ENCODE measurements around the gene FKBP14. TPM values are rescaled to one million over a fixed set of nuclear protein-coding genes. Genes with fewer than 3 reads are reported as not detected.

FKBP14 gene
- total and polyA plus RNA-seq, 2 of the 8 experiments (the other 6 are each of a cell fraction or from before 2014, with no cell fraction given): 3.2 to 20.7 TPM

DNA sequence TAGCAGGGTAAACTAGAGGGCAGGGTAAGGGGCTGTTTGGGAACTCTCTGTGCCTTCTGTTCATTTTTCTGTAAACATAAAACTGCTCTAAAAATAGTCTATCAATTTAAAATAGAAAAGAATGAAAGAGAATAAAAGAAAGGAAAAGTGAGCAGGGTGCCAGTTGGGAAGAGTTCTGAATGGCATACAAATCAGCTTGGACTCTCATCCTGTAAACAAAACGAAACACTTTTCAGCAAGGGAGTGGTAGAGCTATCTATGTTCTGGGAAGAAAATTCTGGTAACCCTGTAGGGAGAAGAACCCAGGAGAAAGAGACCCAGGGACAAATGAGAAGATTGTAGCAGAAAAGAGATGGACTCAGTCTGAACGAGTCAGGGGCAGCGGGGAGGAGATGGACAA, 61.5 kb downstream of the FKBP14 start:
- no peak overlapping the region for H3K4me3 ChIP-seq (ENCODE audit: extremely low read depth in 1 of 4, insufficient read depth in 2 of 4, low read depth in 3 of 4, low read length in 4 of 4)
- no peak overlapping the region for H2BK5ac ChIP-seq (ENCODE audit: low read depth, low read length)
- FAIRE-seq (no peak), DNase-seq (ENCODE audit: low read depth in 1 of 2, low spot score in 2 of 2) (no peak)
- no peaks in the 10 kb centered on the region for H3K27me3 ChIP-seq (replicated peaks in 1 of 4; ENCODE audit: control insufficient read depth in 3 of 4, extremely low read depth in 1 of 4, insufficient read depth in 3 of 4, low read length in 3 of 4)
- no peak overlapping the region for H4K91ac ChIP-seq (replicated peaks; ENCODE audit: insufficient read length, low read length)
- H3K79me1 ChIP-seq (ENCODE audit: low read depth, low read length): peaks cover 6% of the 10 kb centered on the region; the same call in 1 of the 2 replicates
- H3K4me1 ChIP-seq (replicated peaks in 1 of 4; ENCODE audit: control insufficient read depth in 3 of 4, insufficient read depth in 4 of 4, low read length in 3 of 4): no peaks in the 10 kb centered on the region
- H2BK15ac ChIP-seq (ENCODE audit: low read length): no peak overlapping the region
- H3K4ac ChIP-seq (replicated peaks; ENCODE audit: insufficient read length, low read depth, low read length): no peak overlapping the region
- H2AFZ ChIP-seq (ENCODE audit: low read length): no peak overlapping the region
- no peak overlapping the region for H2BK20ac ChIP-seq (ENCODE audit: low read length)
- no peaks in the 10 kb centered on the region for H3K23me2 ChIP-seq (ENCODE audit: low read depth, low read length)
- no peak overlapping the region for H3K9ac ChIP-seq (replicated peaks in 1 of 4; ENCODE audit: extremely low read depth in 1 of 4, low read depth in 3 of 4, low read length in 3 of 4)
- H3K23ac ChIP-seq (ENCODE audit: insufficient read length): no peak overlapping the region
- H3K14ac ChIP-seq (ENCODE audit: insufficient read length): no peak overlapping the region
- no peak overlapping the region for H4K5ac ChIP-seq (ENCODE audit: insufficient read length, low read depth, low read length)
- H3K9me3 ChIP-seq (ENCODE audit: insufficient read depth in 2 of 2, low read depth in 1 of 2, low read length in 1 of 2): peaks cover 0 to 4% of the 10 kb centered on the region in 2 experiments; a peak in 1 of 4 replicates
- H4K20me1 ChIP-seq (replicated peaks in 1 of 2; ENCODE audit: control insufficient read depth in 1 of 2, insufficient read depth in 2 of 2, low read length in 2 of 2): peaks cover 2 to 7% of the 10 kb centered on the region in 2 experiments
- ChIA-PET CTCF (ENCODE audit: partially characterized antibody) (interaction anchor here (1.0 to 5.5 kb wide), 3 partner anchors 13 to 42 kb away, joined by 3 to 29 read pairs (median 4); no protein-coding TSS in a partner anchor), POLR2A (ENCODE audit: partially characterized antibody) (no interaction called here)
- H3K18ac ChIP-seq (ENCODE audit: extremely low read depth, low read length): no peak overlapping the region
- H3K4me2 ChIP-seq (ENCODE audit: insufficient read depth in 1 of 2, low read depth in 2 of 2, low read length in 2 of 2): no peak overlapping the region
- H3K79me2 ChIP-seq (ENCODE audit: control insufficient read depth in 1 of 2, insufficient read depth in 2 of 2, low read length in 2 of 2): peaks cover 0 to 9% of the 10 kb centered on the region in 2 experiments; a peak in 2 of 4 replicates
- no peak overlapping the region for H4K8ac ChIP-seq (ENCODE audit: extremely low read depth, insufficient read depth, low read length)
- H3K56ac ChIP-seq (replicated peaks; ENCODE audit: insufficient read length, low read depth, low read length): no peak overlapping the region
- H2BK12ac ChIP-seq (ENCODE audit: low read depth, low read length): no peak overlapping the region
- WGBS, 2 experiments (ENCODE audit: extremely low coverage in 1 of 2, insufficient coverage in 1 of 2, insufficient read length in 1 of 2, insufficient replicate concordance in 2 of 2, low coverage in 1 of 2, low lambda C conversion rate in 2 of 2, missing lambda C conversion rate in 1 of 2): 91% methylated on average over 3 of the region's 3 CpGs; no CpG with 5 or more reads in 1 of the 2 experiments
- H2BK120ac ChIP-seq (replicated peaks; ENCODE audit: low read depth, low read length): no peak overlapping the region
- H2AK5ac ChIP-seq (ENCODE audit: low read depth, low read length): no peak overlapping the region
- peaks cover 0 to 22% (median 9%) of the 10 kb centered on the region in 4 experiments; a peak in 5 of 8 replicates for H3K36me3 ChIP-seq (ENCODE audit: control insufficient read depth in 2 of 4, insufficient read depth in 4 of 4, low read length in 3 of 4)
- no peak overlapping the region for H3K27ac ChIP-seq (ENCODE audit: low read depth, low read length)
- TF ChIP-seq GABPA (IDR thresholded peaks at IDR 0.05; ENCODE audit: borderline replicate concordance, insufficient read depth, low read length) (no peak), CTBP2 (IDR thresholded peaks at IDR 0.05; ENCODE audit: borderline replicate concordance, insufficient read depth, insufficient read length, low read length) (no peak), TBP (IDR thresholded peaks at IDR 0.05; ENCODE audit: low read depth, low read length) (no peak), RAD21 (IDR thresholded peaks at IDR 0.05 in 1 of 2, conservative IDR thresholded peaks at IDR 0.05 in 1 of 2; ENCODE audit: low read depth in 2 of 2, low read length in 2 of 2) (no peak), SRF (IDR thresholded peaks at IDR 0.05; ENCODE audit: low read depth, low read length) (no peak), POLR2AphosphoS5 (IDR thresholded peaks at IDR 0.05; ENCODE audit: low read depth, low read length) (no peak), JUND (IDR thresholded peaks at IDR 0.05; ENCODE audit: low read length) (no peak), RXRA (IDR thresholded peaks at IDR 0.05; ENCODE audit: insufficient read depth, low read depth, low read length) (no peak), GTF2F1 (IDR thresholded peaks at IDR 0.05; ENCODE audit: borderline replicate concordance, low read depth, low read length) (no peak), HDAC2 (IDR thresholded peaks at IDR 0.05; ENCODE audit: borderline replicate concordance in 1 of 2, low read depth in 2 of 2, low read length in 2 of 2) (no peak)
- TF ChIP-seq, protein P1, sequence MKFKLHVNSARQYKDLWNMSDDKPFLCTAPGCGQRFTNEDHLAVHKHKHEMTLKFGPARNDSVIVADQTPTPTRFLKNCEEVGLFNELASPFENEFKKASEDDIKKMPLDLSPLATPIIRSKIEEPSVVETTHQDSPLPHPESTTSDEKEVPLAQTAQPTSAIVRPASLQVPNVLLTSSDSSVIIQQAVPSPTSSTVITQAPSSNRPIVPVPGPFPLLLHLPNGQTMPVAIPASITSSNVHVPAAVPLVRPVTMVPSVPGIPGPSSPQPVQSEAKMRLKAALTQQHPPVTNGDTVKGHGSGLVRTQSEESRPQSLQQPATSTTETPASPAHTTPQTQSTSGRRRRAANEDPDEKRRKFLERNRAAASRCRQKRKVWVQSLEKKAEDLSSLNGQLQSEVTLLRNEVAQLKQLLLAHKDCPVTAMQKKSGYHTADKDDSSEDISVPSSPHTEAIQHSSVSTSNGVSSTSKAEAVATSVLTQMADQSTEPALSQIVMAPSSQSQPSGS (IDR thresholded peaks at IDR 0.05; ENCODE audit: low read length): no peak

All from H1 (cell line).